Ovary (tissue), 9 donors: ENCODE measurements around the gene SELENON. TPM values are rescaled to one million over a fixed set of nuclear protein-coding genes. Genes with fewer than 3 reads are reported as not detected.

Source experiments
- DNase-seq, 5 donors: peaks; one replicate each; pipeline ENCODE4 v3.0.0-alpha.2; 2019 to 2020
- H3K27ac ChIP-seq, 2 donors: fragments of 200-600 bp; one replicate each; pipeline versions ENCODE4 v1.5.1 to v1.8.0; 2019 to 2022
- H3K27me3 ChIP-seq: fragments of 200-600 bp; one replicate; pipeline ENCODE4 v1.8.0; 2022
- H3K36me3 ChIP-seq: fragments of 200-600 bp; sonication (generic); one replicate; pipeline ENCODE4 v1.5.1; 2019
- H3K4me1 ChIP-seq: one replicate; pipeline ENCODE4 v1.8.1; 2013; ENCODE audit warnings: mild to moderate bottlenecking, moderate library complexity; ENCODE audit not compliant: insufficient read depth
- H3K4me3 ChIP-seq: fragments of 200-600 bp; sonication (generic); one replicate; pipeline ENCODE4 v1.5.1; 2017
- H3K9me3 ChIP-seq, 2 donors: fragments of 200-600 bp in 1 of 2; sonication (generic) in 1 of 2; one replicate each; pipeline versions ENCODE4 v1.5.1 to v1.8.1; 2013 to 2019; ENCODE audit warnings: mild to moderate bottlenecking in 1 of 2, moderate library complexity in 1 of 2
- CTCF ChIP-seq, 3 donors: fragments of 450-650 bp in 2 of 3; fragments of 200-600 bp in 1 of 3; IDR thresholded peaks; one replicate each; pipeline versions ENCODE4 v1.5.1 to v1.8.0; 2016 to 2022; ENCODE audit warnings: antibody characterized with exemption in 3 of 3, mild to moderate bottlenecking in 1 of 3
- EP300 ChIP-seq: sonication (generic); formaldehyde crosslinking; IDR thresholded peaks from one replicate; pipeline ENCODE4 v1.6.1; 2017; ENCODE audit warnings: antibody characterized with exemption
- POLR2A ChIP-seq: fragments of 450-650 bp; IDR thresholded peaks from one replicate; pipeline ENCODE4 v1.6.1; 2017; ENCODE audit warnings: antibody characterized with exemption, mild to moderate bottlenecking, moderate library complexity
- WGBS, 3 donors: extraction: QIAGEN DNeasy Blood & Tissue Kit in 1 of 3; methylation state at CpG; one replicate each; pipeline versions ENCODE4 v1.1.5 to v1.1.7; 2013 to 2017; 5-methylcytosine and 5-hydroxymethylcytosine counted together
- intact Hi-C, 4 donors: fragments of 100-400 bp; cut with DNase I; formaldehyde crosslinking; loops; one replicate each; pipeline versions ENCODE4 v1.11.0 to v1.15.1; 2022 to 2023
- polyA plus RNA-seq, 2 donors: library from polyadenylated mRNA; stranded (reverse); fragments of 200-250 nt in 1 of 2; fragments of 350-450 nt in 1 of 2; fragmentation: Illumina TruSeq in 1 of 2; extraction: RNeasy Lipid Tissue Mini Kit (QIAGEN cat#74804) in 1 of 2; gene quantifications; one replicate each; pipeline ENCODE4 v1.2.3, GENCODE V29; 2013 to 2014
- total RNA-seq, 7 donors: library from RNA; depleted of rRNA in 2 of 7; stranded (reverse); fragments of >200 nt in 2 of 7; fragmentation: NEBNext Ultra II Directional in 3 of 7; extraction: Animal tissue kit (Norgen Biotek cat#: 25700) in 3 of 7; gene quantifications; one replicate each; pipeline versions ENCODE4 v1.1.0 to v1.2.4, GENCODE V29; 2016 to 2023
- donor health status: DM: no; HTN: no; CAD: no; lungs with moderate emphysema.
- donor health status: DM: no; HTN: no; CAD: no.
- donor health status: Bipolar disorder and iron deficiency.
- donor health status: DM: yes; HTN: yes; CAD: no.
- donor health status: DM: no; HTN: no; CAD: no.
- donor health status: DM: yes; HTN: yes; CAD: no.

The SELENON gene
- total and polyA plus RNA-seq, 9 donors = 13.9 to 139 (median 66.3) TPM

GRCh38 chr1:25831569-25832196 lies 31.7 kb downstream of the SELENON start:
- Histone ChIP-seq H3K4me3 (no peak overlapping the region), H3K36me3 (no peaks in the 10 kb centered on the region)
- intact Hi-C loops = no loop called here

GRCh38 chr1:25832336-25833037 lies 32.5 kb downstream of the SELENON start:
- Histone ChIP-seq H3K27ac (no peak overlapping the region), H3K36me3 (no peaks in the 10 kb centered on the region), H3K9me3 (no peaks in the 10 kb centered on the region), H3K4me1 (peaks cover 2% of the 10 kb centered on the region), H3K4me3 (no peak overlapping the region), H3K27me3 (no peaks in the 10 kb centered on the region)
- WGBS, 3 donors = 66 to 78% (median 72%) methylated on average over 6 of the region's 6 CpGs
- TF ChIP-seq CTCF (IDR thresholded peaks at IDR 0.05) = no peak
- no peak for TF ChIP-seq POLR2A
- TF ChIP-seq EP300 = no peak
- no peak for DNase-seq
- intact Hi-C loops = no loop called here

More at GRCh38 chr1:25831569-25832196, 31.7 kb downstream of the SELENON start:
- 62 to 69% (median 63%) methylated on average over 5 of the region's 5 CpGs for WGBS, 3 donors
- Histone ChIP-seq H3K4me1 (peaks cover 2% of the 10 kb centered on the region), H3K27me3 (no peaks in the 10 kb centered on the region), H3K9me3 (no peaks in the 10 kb centered on the region), H3K27ac (no peak overlapping the region)
- no peak for DNase-seq
- TF ChIP-seq EP300 = no peak
- no peak for TF ChIP-seq CTCF (IDR thresholded peaks at IDR 0.05)
- no peak for TF ChIP-seq POLR2A

- Histone ChIP-seq H3K9me3 (no peaks in the 10 kb centered on the region), H3K4me1 (peaks cover 2% of the 10 kb centered on the region), H3K36me3 (no peaks in the 10 kb centered on the region), H3K4me3 (no peak overlapping the region), H3K27me3 (no peaks in the 10 kb centered on the region), H3K27ac (no peak overlapping the region)
- DNase-seq = no peak
- WGBS, 3 donors = 94 to 96% (median 95%) methylated on average over 5 of the region's 5 CpGs
- intact Hi-C loops = no loop called here
- TF ChIP-seq EP300 = no peak
- no peak for TF ChIP-seq CTCF (IDR thresholded peaks at IDR 0.05)
Observed at GRCh38 chr1:25833158-25833557, 33.2 kb downstream of the SELENON start.

GRCh38 chr1:25834894-25835293 lies 34.9 kb downstream of the SELENON start:
- peak overlapping the region in 1 of 2 donors; percentile 62 for H3K27ac ChIP-seq
- DNase-seq = peak; percentile 45 to 71 (median 66)
- H3K9me3 ChIP-seq = no peaks in the 10 kb centered on the region
- H3K36me3 ChIP-seq = no peaks in the 10 kb centered on the region
- H3K4me1 ChIP-seq = peaks cover 2% of the 10 kb centered on the region
- WGBS, 3 donors = 39 to 57% (median 43%) methylated on average over 3 of the region's 3 CpGs
- no peaks in the 10 kb centered on the region for H3K27me3 ChIP-seq
- intact Hi-C loops = no loop called here
- no peak overlapping the region for H3K4me3 ChIP-seq
- TF ChIP-seq POLR2A (no peak), EP300 (no peak), CTCF (IDR thresholded peaks at IDR 0.05) (no peak)
